HG02840 (cell line): ENCODE measurements around the gene MS4A6A.
"Not testable (repeated sequence)": the region's sequence is repeated elsewhere in the genome, so short reads cannot be mapped to it uniquely, and the experiment has no call there.

Source experiments
- ATAC-seq: cut with Tn5 transposase; IDR thresholded peaks from one replicate; pipeline ENCODE4 v1.9.1; 2021; ENCODE audit warnings: mild to moderate bottlenecking, moderate library complexity, moderate number of reproducible peaks; ENCODE audit not compliant: unreplicated experiment, low FRiP score

The MS4A6A gene

GRCh38 chr11:60131912-60132311 is 51.0 kb downstream of the MS4A6A start:
- no peak for ATAC-seq

- no peak for ATAC-seq
Measured at GRCh38 chr11:60130496-60130895, 52.4 kb downstream of the MS4A6A start.

DNA sequence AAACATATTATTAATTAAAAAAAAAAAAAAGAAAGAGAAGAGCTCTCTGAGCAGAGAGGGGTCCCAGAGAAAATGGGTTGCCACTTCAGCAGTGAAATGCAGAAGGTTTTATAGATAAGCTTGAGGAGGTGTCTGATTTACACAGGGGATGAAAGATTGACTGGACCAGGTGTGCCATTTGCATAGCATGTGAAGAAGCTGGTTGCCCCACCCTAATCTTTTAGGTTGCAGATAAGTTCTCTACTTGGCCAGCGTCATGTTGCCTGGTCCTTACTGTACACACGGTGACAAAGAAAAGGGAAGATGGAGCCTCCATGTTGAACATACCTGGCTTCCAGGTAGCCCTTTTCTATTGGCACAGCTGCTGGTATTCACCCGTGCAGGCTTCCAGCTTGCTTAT is 53.0 kb downstream of the MS4A6A start:
- no peak for ATAC-seq

DNA sequence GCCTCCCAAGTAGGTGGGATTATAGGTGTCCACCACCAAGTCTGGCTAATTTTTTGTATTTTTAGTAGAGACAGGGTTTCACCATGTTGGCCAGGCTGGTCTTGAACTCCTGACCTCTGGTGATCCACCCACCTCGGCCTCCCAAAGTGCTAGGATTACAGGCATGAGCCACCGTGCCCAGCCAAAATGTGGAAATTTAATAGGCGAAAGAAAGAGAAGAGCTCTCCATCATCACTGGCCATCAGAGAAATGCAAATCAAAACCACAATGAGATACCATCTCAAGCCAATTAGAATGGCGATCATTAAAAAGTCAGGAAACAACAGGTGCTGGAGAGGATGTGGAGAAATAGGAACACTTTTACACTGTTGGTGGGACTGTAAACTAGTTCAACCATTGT is 54.0 kb downstream of the MS4A6A start:
- not testable (repeated sequence) for ATAC-seq

- no peak for ATAC-seq
Measured at GRCh38 chr11:60128376-60128775, 54.5 kb downstream of the MS4A6A start.

- ATAC-seq, result no peak
Measured at GRCh38 chr11:60127311-60127811, 55.5 kb downstream of the MS4A6A start.

DNA sequence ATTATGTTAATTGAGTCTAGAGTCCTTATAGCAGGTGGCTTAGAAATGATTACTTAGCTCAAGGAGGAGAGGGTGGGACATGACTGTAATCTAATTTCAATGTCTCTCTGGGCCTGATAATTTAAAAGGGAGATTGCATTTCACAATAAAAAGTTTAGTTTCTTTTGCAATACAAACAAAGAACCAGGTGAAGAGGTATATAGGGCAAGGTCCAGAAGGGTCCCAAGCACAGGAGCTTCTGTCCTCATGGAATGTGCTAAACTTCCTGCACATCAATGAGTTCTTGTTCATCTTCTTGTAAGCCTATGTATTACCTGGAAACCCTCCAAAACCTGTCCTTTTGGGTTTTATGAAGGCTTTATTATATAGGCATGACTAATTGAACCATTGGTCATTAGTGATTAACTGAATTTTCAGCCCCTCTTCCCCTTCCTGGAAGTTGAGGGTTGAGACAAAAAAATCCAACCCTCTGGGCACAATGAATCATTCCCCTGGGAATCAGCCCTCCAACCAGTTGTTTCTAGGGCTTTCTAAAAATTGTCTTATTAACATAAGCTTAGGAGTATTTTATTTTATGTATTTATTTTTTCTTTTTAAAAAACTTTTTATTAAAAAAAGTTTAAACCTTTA is 56.8 kb downstream of the MS4A6A start:
- no peak for ATAC-seq

DNA sequence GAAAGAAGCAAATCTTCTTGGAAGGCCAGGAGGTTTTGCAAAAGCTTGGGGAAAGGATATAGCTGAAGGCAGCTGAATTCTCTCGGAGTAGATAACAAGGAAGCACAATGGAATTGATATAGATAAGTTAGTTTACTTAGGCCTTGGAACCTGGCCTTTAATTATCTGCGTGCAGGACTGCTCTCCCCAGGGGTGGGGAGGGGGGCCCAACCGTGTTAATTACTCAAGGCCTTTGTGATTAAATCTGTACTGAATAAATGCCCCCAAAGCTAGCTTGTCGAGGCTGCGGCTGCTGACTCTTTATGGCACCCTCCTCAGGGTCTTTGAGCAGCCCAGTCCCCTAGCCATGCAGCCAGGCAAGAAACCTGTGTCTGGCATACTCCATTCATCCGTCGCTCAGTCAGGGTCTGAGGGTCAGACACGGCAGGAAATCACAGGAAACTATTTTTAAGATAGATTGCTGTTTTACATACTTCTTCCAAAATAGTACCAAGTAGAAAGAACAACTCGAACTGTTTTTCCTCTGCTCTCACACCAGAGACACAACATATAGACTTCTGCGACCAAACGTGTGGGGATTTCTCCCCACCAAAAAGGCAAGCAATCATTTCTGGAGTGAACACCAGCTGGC is 58.0 kb downstream of the MS4A6A start:
- no peak for ATAC-seq
